IPS-18c (cell line): Measurements from ENCODE around the gene IGF1R.

Experiments
- H3K4me3 ChIP-seq: 2 replicates; pipeline ENCODE4 v1.7.0; 2013; ENCODE audit warnings: low read depth, mild to moderate bottlenecking, low read length, moderate library complexity; ENCODE audit not compliant: insufficient read depth
- H3K9me3 ChIP-seq: one replicate; pipeline ENCODE4 v1.6.1; 2013; ENCODE audit warnings: mild to moderate bottlenecking, low read length, moderate library complexity; ENCODE audit not compliant: control insufficient read depth, insufficient read depth

IGF1R gene

DNA sequence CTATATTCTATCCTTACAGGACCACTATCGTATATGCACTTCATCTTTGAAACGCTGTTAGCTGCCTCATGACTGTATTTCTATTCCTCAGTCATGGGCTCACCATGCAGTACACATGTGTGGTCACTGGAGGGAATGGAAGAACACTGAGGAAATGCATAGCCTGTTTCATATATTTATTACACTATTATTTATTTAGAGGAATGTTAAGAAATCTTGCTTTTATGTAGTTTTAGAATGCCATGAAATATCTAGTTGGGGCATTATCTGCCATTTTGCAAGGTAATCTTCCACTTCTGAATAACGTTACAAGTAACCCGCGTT is 155.7 kb downstream of the IGF1R start:
- Histone ChIP-seq H3K9me3 (no peaks in the 10 kb centered on the region), H3K4me3 (no peak overlapping the region)

DNA sequence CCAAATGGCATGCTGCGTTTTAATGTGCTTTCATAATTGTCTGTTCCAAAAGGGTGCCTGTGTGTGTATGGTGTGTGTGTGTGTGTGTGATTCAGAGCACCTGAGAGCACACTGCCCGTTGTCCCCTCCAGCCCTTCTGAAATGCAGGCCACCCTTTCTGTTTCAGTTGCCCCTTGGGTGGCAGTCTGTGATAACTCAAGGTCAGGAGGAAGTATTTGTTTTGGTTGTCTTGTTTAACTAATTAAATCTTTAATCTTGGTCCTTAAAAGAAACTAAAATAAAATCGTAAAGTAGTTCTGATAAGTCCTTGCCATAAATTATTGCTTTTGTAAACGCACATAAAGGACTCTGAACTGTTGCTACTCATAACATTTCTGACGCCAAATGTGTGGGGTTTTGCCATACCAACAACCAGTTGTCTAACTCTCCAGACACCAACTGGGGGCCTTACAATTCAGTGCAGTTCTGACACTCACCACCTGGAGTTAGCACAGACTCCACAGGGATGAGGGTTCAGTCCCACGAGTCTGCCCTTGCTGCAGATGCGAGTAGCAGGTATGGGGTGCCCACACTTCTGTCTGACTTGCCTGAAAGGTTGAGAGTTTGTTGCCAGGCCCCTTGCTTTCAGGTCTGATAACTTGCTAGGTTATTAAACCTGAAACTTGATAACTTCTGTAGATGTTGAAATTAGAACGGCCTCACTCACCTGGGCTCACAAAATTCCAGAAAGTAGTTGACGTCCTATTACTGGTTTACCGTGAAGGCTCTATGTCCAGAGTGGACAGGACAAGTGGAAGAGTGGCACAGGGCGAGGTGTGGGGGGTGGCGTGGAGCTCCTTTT is 157.3 kb downstream of the IGF1R start:
- H3K4me3 ChIP-seq = no peak overlapping the region
- H3K9me3 ChIP-seq = no peaks in the 10 kb centered on the region

GRCh38 chr15:98806275-98806895 is 158.0 kb downstream of the IGF1R start:
- no peaks in the 10 kb centered on the region for H3K9me3 ChIP-seq

DNA sequence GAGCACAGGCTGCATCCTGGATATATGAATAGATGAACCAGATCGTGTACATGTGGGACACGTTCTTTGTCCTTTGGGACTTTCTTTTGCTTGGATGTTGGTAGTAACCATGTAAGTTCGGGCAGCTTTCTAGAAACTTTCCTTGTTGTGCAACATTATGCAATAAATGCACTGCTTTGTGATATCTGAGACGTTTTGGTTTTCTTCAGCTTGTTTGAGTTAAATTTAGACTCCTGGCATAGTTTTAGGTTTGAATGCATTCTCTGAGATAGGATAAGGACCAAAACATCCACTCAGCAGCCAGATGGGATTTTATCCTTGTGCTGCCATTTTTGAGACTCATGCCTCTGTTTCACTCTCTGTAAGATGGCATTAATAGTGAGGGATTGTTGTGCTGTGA is 158.9 kb downstream of the IGF1R start:
- H3K4me3 ChIP-seq = no peak overlapping the region
- no peaks in the 10 kb centered on the region for H3K9me3 ChIP-seq

More at GRCh38 chr15:98806275-98806895, 158.0 kb downstream of the IGF1R start:
- no peak overlapping the region for H3K4me3 ChIP-seq

DNA sequence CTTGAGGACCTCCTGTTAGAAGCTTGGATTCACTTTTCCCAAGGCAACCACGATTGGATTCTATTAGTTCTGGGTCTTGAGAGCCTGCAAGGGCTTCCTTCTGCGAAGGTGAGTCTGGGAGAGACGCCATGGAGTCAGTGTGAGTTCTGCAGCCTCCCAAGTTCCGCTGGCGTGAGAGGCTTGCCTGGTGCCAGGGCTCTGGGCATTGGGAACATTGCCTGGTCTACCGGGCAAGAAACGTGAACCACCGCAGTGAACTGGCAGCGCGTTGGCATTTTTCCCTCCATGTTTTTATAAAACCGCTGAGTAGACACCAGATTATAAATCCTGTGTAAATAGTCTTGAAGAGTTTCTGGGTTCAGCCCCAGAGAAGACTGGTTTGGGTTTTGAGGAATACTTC is 160.9 kb downstream of the IGF1R start:
- Histone ChIP-seq H3K9me3 (no peaks in the 10 kb centered on the region), H3K4me3 (no peak overlapping the region)

DNA sequence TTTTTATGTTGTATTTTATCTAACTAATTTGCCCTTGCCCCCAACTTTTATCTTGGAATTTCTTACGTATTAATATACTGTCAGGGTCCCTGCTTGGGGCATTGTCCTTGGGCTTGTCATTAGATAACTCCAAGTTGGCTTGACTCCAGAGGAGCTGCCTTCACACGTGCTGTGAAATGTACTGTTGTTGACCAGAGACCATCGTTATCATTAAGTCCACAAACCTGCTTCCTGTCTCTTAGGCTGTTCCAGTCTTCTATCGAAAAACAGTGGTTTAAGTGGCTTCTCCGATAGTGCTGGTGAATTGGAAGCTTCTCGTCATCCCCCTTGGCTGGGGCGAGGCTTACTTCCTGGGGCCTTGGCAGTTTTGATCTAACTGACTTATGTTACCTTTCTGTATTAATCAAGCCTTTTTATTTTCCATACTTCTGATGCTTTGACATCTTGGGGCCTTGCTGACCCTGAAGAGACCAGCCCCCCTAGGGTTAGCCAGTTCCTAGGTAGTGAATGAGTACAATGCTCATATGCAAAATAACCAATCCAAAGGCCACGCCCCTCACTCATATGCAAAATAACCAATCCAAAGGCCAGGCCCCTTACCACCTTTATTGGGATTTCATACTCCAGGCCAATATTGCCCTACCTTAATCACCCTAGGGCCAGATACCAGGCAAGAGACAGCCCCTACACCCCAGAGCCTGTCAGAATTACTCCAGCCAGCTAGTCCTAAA is 164.5 kb downstream of the IGF1R start:
- no peak overlapping the region for H3K4me3 ChIP-seq
- no peaks in the 10 kb centered on the region for H3K9me3 ChIP-seq

DNA sequence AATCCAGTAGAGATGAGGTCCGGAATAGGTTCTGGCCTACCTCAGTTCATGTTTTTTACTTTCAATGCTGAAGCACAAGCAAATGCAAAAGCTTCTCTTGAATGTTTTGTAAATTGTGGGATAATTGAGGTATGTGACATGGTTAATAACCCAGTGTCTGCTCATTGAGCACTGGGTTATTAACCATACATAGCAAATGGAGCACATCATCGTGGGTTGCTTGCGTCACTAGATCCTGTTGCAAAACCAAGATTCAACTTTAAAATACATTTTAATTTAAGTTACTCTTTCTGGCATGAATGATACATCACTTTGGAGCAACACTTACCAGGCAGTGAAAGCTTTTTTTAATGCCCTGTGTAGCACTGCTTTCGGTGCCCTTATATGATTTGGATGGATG is 165.6 kb downstream of the IGF1R start:
- H3K9me3 ChIP-seq = no peaks in the 10 kb centered on the region

GRCh38 chr15:98815207-98815606 is 166.9 kb downstream of the IGF1R start:
- no peak overlapping the region for H3K4me3 ChIP-seq
- no peaks in the 10 kb centered on the region for H3K9me3 ChIP-seq

More for the DNA sequence above, 165.6 kb downstream of the IGF1R start:
- H3K4me3 ChIP-seq = no peak overlapping the region

GRCh38 chr15:98817745-98818144 is 169.4 kb downstream of the IGF1R start:
- no peaks in the 10 kb centered on the region for H3K9me3 ChIP-seq
- H3K4me3 ChIP-seq = no peak overlapping the region

DNA sequence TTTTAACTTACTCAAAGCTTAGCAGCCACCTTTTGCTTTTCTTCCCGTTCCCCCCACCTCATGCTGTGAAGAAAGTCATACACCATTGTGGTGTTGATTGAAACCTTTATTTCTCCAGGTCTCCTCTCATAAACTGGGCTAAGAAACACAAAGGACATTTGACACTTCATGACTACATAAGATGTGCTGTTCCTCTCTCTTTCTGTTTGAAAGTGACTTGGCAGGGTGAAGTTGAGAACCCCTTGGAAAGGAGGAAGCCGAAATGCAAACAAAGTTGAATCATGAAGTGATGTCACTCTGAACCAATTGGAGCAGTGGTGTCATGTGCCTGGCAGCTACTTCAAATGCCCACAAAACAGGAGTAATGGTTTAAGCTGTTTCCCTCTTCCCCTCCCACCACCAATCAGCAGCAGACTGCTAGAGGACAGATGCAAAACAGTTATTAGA is 174.7 kb downstream of the IGF1R start:
- Histone ChIP-seq H3K9me3 (no peaks in the 10 kb centered on the region), H3K4me3 (no peak overlapping the region)

DNA sequence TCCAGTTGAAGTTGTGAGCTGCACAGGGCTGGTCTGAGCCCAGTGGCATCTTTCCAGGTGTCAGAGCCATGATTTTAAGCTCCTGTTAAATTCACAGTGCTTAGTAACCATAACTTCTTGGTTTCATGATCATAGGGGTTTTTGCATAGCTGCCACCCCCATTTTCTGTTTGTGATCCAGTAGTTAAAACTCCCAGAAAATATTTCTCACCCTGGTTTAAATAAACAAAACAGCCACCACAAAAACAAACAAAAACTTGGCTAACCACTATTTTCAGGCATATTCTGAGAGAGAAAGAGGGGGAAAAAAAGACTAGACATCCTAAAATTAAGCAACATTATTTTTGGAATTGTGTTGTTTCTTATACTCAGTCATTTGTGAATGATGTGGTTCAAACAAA is 175.3 kb downstream of the IGF1R start:
- no peak overlapping the region for H3K4me3 ChIP-seq
- H3K9me3 ChIP-seq = no peaks in the 10 kb centered on the region

DNA sequence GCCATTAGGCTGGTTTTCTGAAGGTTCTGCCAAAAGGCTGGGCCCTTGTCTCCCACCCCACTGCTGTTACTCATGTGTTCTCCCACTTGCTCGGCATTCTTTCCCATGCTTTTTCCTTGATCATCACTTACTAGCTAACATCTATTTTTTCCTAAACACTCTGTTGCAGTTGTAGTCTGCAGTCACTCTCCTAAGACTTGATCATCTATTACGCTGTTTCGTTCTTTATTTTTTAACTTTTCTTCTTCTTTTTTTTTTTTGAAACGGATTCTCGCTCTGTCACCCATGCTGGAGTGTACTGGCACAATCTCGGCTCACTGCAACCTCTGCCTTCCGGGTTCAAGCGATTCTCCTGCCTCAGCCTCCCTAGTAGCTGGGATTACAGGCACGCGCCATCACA is 176.3 kb downstream of the IGF1R start:
- no peaks in the 10 kb centered on the region for H3K9me3 ChIP-seq

GRCh38 chr15:98826658-98827057 is 178.3 kb downstream of the IGF1R start:
- peaks cover 4% of the 10 kb centered on the region for H3K9me3 ChIP-seq
- no peak overlapping the region for H3K4me3 ChIP-seq

More for the DNA sequence above, 176.3 kb downstream of the IGF1R start:
- H3K4me3 ChIP-seq = no peak overlapping the region

GRCh38 chr15:98827217-98827616 is 178.9 kb downstream of the IGF1R start:
- Histone ChIP-seq H3K9me3 (peaks cover 4% of the 10 kb centered on the region), H3K4me3 (no peak overlapping the region)

DNA sequence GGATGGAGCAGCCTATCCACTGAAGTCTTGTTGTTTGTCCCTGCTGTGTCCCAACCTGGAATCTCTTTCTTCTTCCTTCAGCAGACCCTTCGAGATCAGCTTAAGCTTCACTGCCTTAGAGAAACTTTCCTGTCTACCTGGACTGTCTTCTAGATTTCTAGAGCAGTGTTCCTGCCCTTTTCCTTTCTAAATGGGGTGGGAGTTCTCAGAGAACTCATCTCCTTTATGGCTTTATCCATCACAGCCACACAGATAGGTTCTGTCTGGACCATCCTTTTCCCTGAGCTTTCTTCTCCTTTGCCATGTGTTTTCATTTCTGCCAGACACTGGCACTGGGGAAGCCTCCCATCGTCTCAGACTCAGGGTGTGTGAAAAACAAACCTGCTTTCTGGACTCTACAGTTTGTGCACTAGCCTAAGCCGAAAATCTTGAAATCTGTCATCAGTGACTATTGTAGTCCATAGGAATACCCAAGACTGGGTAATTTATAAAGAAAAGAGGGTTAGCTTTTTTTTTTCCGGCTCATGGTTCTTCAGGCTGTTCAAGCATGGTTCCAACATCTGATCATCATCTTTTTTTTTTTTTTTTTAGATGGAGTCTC is 181.8 kb downstream of the IGF1R start:
- Histone ChIP-seq H3K9me3 (peaks cover 4% of the 10 kb centered on the region), H3K4me3 (no peak overlapping the region)

- Histone ChIP-seq H3K9me3 (peaks cover 4% of the 10 kb centered on the region), H3K4me3 (no peak overlapping the region)
Measured at GRCh38 chr15:98834976-98835375, 186.6 kb downstream of the IGF1R start.

DNA sequence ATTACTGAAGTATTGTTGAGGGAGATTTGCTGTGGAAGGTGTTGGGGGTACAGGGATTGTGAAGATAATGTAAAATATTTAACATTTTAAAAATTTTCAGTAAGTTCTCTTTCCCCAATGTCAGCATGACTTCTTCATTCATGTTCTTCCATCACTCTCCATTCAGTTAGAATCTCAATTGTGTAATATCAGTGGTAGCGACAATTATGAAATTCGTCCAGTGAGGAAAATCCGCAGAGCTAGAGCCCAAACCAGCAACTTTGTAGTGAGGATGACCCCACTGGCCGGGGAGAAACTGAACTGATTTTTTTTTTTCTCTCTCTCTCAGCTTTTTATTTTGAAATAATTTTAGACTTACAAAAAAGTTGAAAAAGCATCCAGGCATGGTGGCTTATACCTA is 187.5 kb downstream of the IGF1R start:
- Histone ChIP-seq H3K4me3 (no peak overlapping the region), H3K9me3 (peaks cover 1% of the 10 kb centered on the region)
